ENCODE results near the gene ADAMTS4.

GRCh38 chr1:161223805-161224694, 25.2 kb upstream of the ADAMTS4 start:
- no peak for TF ChIP-seq CTCF (IDR thresholded peaks at IDR 0.05)
- TF ChIP-seq EZH2 (IDR thresholded peaks at IDR 0.05; ENCODE audit: borderline replicate concordance, insufficient read depth, low read depth, low read length, poor library complexity, severe bottlenecking) = no peak

All from B cell (primary cell).